Neuronal stem cell (in vitro differentiated cells): ENCODE data around the gene RTRAF.

ENCODE experiments used
- DNase-seq: peaks from one replicate; pipeline ENCODE4 v3.0.0-alpha.2; 2013; ENCODE audit warnings: low spot score
- H2AFZ ChIP-seq: one replicate; pipeline ENCODE4 v1.6.1; 2013; ENCODE audit warnings: mild to moderate bottlenecking, low read length, inconsistent platforms
- H2AK5ac ChIP-seq: 2 replicates; pipeline ENCODE4 v1.6.1; 2013; ENCODE audit warnings: low read depth, mild to moderate bottlenecking, inconsistent platforms, low read length, moderate library complexity, mixed read lengths
- H2BK120ac ChIP-seq: 2 replicates; pipeline ENCODE4 v1.6.1; 2013; ENCODE audit warnings: low read depth, mild to moderate bottlenecking, inconsistent platforms, low read length, moderate library complexity, mixed read lengths
- H2BK12ac ChIP-seq: one replicate; pipeline ENCODE4 v1.6.1; 2013; ENCODE audit warnings: low read length, inconsistent platforms
- H2BK15ac ChIP-seq: 2 replicates; pipeline ENCODE4 v1.6.1; 2013; ENCODE audit warnings: mild to moderate bottlenecking, low read length, inconsistent platforms, mixed read lengths
- H2BK5ac ChIP-seq: one replicate; pipeline ENCODE4 v1.6.1; 2013; ENCODE audit warnings: inconsistent platforms, mild to moderate bottlenecking, low read length, moderate library complexity
- H3K14ac ChIP-seq: one replicate; pipeline ENCODE4 v1.6.1; 2013; ENCODE audit warnings: low read length, inconsistent platforms
- H3K18ac ChIP-seq: 2 replicates; pipeline ENCODE4 v1.6.1; 2013; ENCODE audit warnings: low read length, inconsistent platforms
- H3K23ac ChIP-seq: 2 replicates; pipeline ENCODE4 v1.6.1; 2013; ENCODE audit warnings: low read depth, mild to moderate bottlenecking, mixed read lengths, low read length, inconsistent platforms; ENCODE audit not compliant: poor library complexity
- H3K27ac ChIP-seq: replicated peaks from 3 replicates; pipeline ENCODE4 v1.5.1; 2013; ENCODE audit warnings: low read length, inconsistent platforms
- H3K27me3 ChIP-seq, 3 experiments: 2 replicates each; pipeline ENCODE4 v1.6.1; 2013; ENCODE audit warnings: low read length in 3 of 3, mild to moderate bottlenecking in 2 of 3, inconsistent platforms in 1 of 3, low read depth in 1 of 3, mixed read lengths in 1 of 3, moderate library complexity in 1 of 3; ENCODE audit not compliant: control insufficient read depth in 3 of 3, insufficient read depth in 3 of 3
- H3K36me3 ChIP-seq, 2 donors: replicated peaks in 1 of 2; 2 replicates each; pipeline ENCODE4 v1.6.1; 2013; ENCODE audit warnings: low read length in 2 of 2; ENCODE audit not compliant: control insufficient read depth in 2 of 2, insufficient read depth in 2 of 2
- H3K4ac ChIP-seq: 2 replicates; pipeline ENCODE4 v1.6.1; 2013; ENCODE audit warnings: inconsistent platforms, mild to moderate bottlenecking, low read length, moderate library complexity
- H3K4me1 ChIP-seq, 2 donors: 1 replicate in 1 of 2; 2 replicates in 1 of 2; pipeline ENCODE4 v1.6.1; 2013; ENCODE audit warnings: low read length in 2 of 2, low read depth in 1 of 2; ENCODE audit not compliant: control insufficient read depth in 2 of 2, insufficient read depth in 1 of 2
- H3K4me2 ChIP-seq: one replicate; pipeline ENCODE4 v1.6.1; 2013; ENCODE audit warnings: mild to moderate bottlenecking, low read length, inconsistent platforms; ENCODE audit not compliant: insufficient read depth, poor library complexity, severe bottlenecking
- H3K4me3 ChIP-seq, 2 donors: 2 replicates each; pipeline ENCODE4 v1.5.1; 2013; ENCODE audit warnings: low read length in 2 of 2, mild to moderate bottlenecking in 2 of 2, inconsistent platforms in 1 of 2, moderate library complexity in 1 of 2
- H3K79me1 ChIP-seq: one replicate; pipeline ENCODE4 v1.6.1; 2013; ENCODE audit warnings: low read depth, mild to moderate bottlenecking, inconsistent platforms, low read length, moderate library complexity
- H3K9ac ChIP-seq: one replicate; pipeline ENCODE4 v1.6.1; 2013; ENCODE audit warnings: mild to moderate bottlenecking, low read depth, low read length, inconsistent platforms; ENCODE audit not compliant: poor library complexity
- H3K9me3 ChIP-seq, 2 donors: replicated peaks in 1 of 2; 2 replicates each; pipeline versions ENCODE3 to v1.6.1; 2013; ENCODE audit warnings: low read length in 2 of 2, mild to moderate bottlenecking in 2 of 2, inconsistent platforms in 1 of 2, low read depth in 1 of 2, mixed read lengths in 1 of 2, moderate library complexity in 1 of 2; ENCODE audit not compliant: control insufficient read depth in 2 of 2, insufficient read depth in 1 of 2
- H4K8ac ChIP-seq: one replicate; pipeline ENCODE4 v1.6.1; 2013; ENCODE audit warnings: low read depth, mild to moderate bottlenecking, inconsistent platforms, low read length, moderate library complexity
- H4K91ac ChIP-seq: one replicate; pipeline ENCODE4 v1.6.1; 2013; ENCODE audit warnings: low read length, low read depth, mild to moderate bottlenecking, inconsistent platforms; ENCODE audit not compliant: poor library complexity
- WGBS, 2 donors: extraction: QIAGEN DNeasy Blood & Tissue Kit; methylation state at CpG; one replicate each; pipeline ENCODE4 v1.1.7; 2013; ENCODE audit warnings: missing lambda C conversion rate in 2 of 2, mixed read lengths in 1 of 2; ENCODE audit not compliant: insufficient read length in 2 of 2, insufficient replicate concordance in 1 of 2; ENCODE audit errors: extremely low coverage in 2 of 2; 5-methylcytosine and 5-hydroxymethylcytosine counted together

The RTRAF gene

GRCh38 chr14:51959928-51960327, 29.4 kb upstream of the RTRAF start:
- no peak overlapping the region for H2BK5ac ChIP-seq
- no peak overlapping the region for H3K14ac ChIP-seq
- H2BK12ac ChIP-seq = no peak overlapping the region
- no peak overlapping the region for H3K4me3 ChIP-seq
- no peak overlapping the region for H2BK15ac ChIP-seq
- no peak overlapping the region for H2AK5ac ChIP-seq
- H4K91ac ChIP-seq = no peak overlapping the region
- no peaks in the 10 kb centered on the region for H3K4me1 ChIP-seq
- no peak overlapping the region for H4K8ac ChIP-seq
- no peak overlapping the region for H3K4me2 ChIP-seq
- H3K4ac ChIP-seq = no peak overlapping the region
- H3K79me1 ChIP-seq = no peaks in the 10 kb centered on the region
- H3K27ac ChIP-seq = no peak overlapping the region
- H2AFZ ChIP-seq = no peak overlapping the region
- H3K9ac ChIP-seq = no peak overlapping the region
- WGBS, 2 donors = no CpG with 5 or more reads among the region's 1 CpG
- peaks cover 4 to 49% of the 10 kb centered on the region in 2 donors for H3K9me3 ChIP-seq
- H3K36me3 ChIP-seq = peaks cover 2 to 89% of the 10 kb centered on the region in 2 donors
- H3K27me3 ChIP-seq = no peaks in the 10 kb centered on the region
- no peak overlapping the region for H3K23ac ChIP-seq
- H2BK120ac ChIP-seq = no peak overlapping the region
- H3K18ac ChIP-seq = no peak overlapping the region
- no peak for DNase-seq

DNA sequence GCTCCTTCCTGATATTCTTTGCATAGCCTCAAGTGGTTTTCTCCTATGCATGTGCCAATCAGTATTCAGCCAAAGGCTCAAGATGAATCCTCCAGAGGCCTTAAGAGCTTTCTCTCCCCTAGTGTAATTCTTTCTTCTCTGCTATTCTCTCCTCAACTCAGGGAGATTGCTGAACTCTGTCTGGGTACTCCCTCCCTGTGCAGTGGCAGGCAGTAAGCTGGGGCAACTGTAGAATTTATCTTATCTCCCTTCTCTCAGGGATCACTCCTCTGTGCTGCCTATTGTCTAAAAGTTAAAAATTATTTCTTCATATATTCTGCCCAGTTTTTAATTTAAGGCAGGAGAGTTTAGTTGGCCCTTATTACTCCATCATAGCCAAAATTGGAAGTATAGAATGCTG, 28.5 kb upstream of the RTRAF start:
- H3K4me2 ChIP-seq = no peak overlapping the region
- H4K91ac ChIP-seq = no peak overlapping the region
- no peaks in the 10 kb centered on the region for H3K79me1 ChIP-seq
- no peak overlapping the region for H4K8ac ChIP-seq
- H3K4ac ChIP-seq = no peak overlapping the region
- H3K27me3 ChIP-seq = no peaks in the 10 kb centered on the region
- no peak overlapping the region for H3K14ac ChIP-seq
- H3K27ac ChIP-seq = no peak overlapping the region
- H2BK15ac ChIP-seq = no peak overlapping the region
- H3K23ac ChIP-seq = no peak overlapping the region
- H2AFZ ChIP-seq = no peak overlapping the region
- H3K4me3 ChIP-seq = no peak overlapping the region
- no peaks in the 10 kb centered on the region for H3K4me1 ChIP-seq
- no peak overlapping the region for H2AK5ac ChIP-seq
- H3K18ac ChIP-seq = no peak overlapping the region
- no peak for DNase-seq
- peaks cover 2 to 85% of the 10 kb centered on the region in 2 donors for H3K36me3 ChIP-seq
- H3K9me3 ChIP-seq = peaks cover 4 to 49% of the 10 kb centered on the region in 2 donors
- H2BK120ac ChIP-seq = no peak overlapping the region
- H2BK12ac ChIP-seq = no peak overlapping the region
- no peak overlapping the region for H2BK5ac ChIP-seq
- H3K9ac ChIP-seq = no peak overlapping the region

DNA sequence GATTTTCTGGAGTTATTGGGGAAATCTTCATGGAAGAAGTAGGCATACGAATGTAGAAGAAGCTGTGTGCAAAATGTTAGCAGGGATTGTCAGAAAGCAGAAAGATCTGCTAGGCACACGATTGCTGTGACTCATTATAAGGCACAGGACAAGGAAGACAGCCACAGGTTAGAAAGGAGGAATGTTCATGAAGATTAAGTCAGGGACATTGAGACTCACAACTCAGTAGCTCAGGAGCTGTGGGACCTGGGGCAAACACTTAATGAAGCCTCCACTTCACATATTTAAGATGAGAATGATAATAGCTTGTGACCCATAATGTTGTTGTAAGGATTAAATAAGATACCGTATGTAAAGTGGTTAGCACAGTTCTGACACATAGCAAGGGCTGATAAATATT, 26.6 kb upstream of the RTRAF start:
- Histone ChIP-seq H3K4me1 (no peaks in the 10 kb centered on the region), H2AK5ac (no peak overlapping the region), H3K27ac (no peak overlapping the region), H4K91ac (no peak overlapping the region), H3K36me3 (peaks cover 4 to 76% of the 10 kb centered on the region in 2 donors), H3K18ac (no peak overlapping the region), H3K4ac (no peak overlapping the region), H3K23ac (no peak overlapping the region), H2BK5ac (no peak overlapping the region), H3K14ac (no peak overlapping the region), H2BK15ac (no peak overlapping the region), H2BK12ac (no peak overlapping the region), H3K4me2 (no peak overlapping the region), H3K9me3 (peaks cover 4 to 40% of the 10 kb centered on the region in 2 donors), H3K4me3 (no peak overlapping the region), H2BK120ac (no peak overlapping the region), H2AFZ (no peak overlapping the region), H3K9ac (no peak overlapping the region), H3K27me3 (no peaks in the 10 kb centered on the region), H3K79me1 (no peaks in the 10 kb centered on the region), H4K8ac (no peak overlapping the region)
- no peak for DNase-seq
- WGBS, 2 donors = no CpG with 5 or more reads among the region's 3 CpGs

DNA sequence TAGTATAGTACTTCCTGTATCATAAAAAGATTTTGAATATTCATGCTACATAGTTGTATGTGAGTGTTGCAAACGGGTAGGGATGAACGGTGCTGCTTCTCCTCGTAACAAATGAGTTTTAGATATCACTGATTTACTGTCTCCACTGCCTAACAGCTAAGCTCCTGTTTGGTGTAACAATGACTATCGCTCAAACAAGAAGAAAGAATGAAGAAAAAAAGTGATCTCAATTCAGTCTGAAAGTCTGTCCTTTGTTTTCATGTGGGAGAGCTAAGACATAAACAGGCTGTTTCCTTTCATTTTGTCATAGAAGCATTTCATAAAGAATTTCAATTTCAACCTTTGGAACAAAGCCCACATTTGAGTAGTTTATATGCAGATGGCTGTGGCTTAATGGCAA, 26.1 kb upstream of the RTRAF start:
- DNase-seq = no peak
- no peaks in the 10 kb centered on the region for H3K79me1 ChIP-seq
- no peak overlapping the region for H3K14ac ChIP-seq
- no peak overlapping the region for H2BK120ac ChIP-seq
- no peak overlapping the region for H3K4me2 ChIP-seq
- H2BK15ac ChIP-seq = no peak overlapping the region
- no CpG with 5 or more reads among the region's 4 CpGs for WGBS, 2 donors
- no peak overlapping the region for H2AFZ ChIP-seq
- H3K4ac ChIP-seq = no peak overlapping the region
- H3K18ac ChIP-seq = no peak overlapping the region
- H3K4me1 ChIP-seq = no peaks in the 10 kb centered on the region
- peaks cover 3 to 34% of the 10 kb centered on the region in 2 donors for H3K9me3 ChIP-seq
- H4K8ac ChIP-seq = no peak overlapping the region
- no peak overlapping the region for H2BK12ac ChIP-seq
- no peak overlapping the region for H2BK5ac ChIP-seq
- no peak overlapping the region for H2AK5ac ChIP-seq
- no peak overlapping the region for H4K91ac ChIP-seq
- H3K4me3 ChIP-seq = no peak overlapping the region
- H3K27me3 ChIP-seq = no peaks in the 10 kb centered on the region
- no peak overlapping the region for H3K9ac ChIP-seq
- H3K36me3 ChIP-seq = peaks cover 4 to 75% of the 10 kb centered on the region in 2 donors
- no peak overlapping the region for H3K27ac ChIP-seq
- no peak overlapping the region for H3K23ac ChIP-seq
